ENCODE results near the gene TRIM67. TPM values are rescaled to one million over a fixed set of nuclear protein-coding genes. Genes with fewer than 3 reads are reported as not detected.
A peak's percentile ranks its signal among the peaks of the same experiment; 100 is the strongest.

Gene TRIM67
- total and polyA plus RNA-seq, 12 donors: 0.06 to 1.5 (median 0.31) TPM

- no peak for DNase-seq
- H3K36me3 ChIP-seq (replicated peaks in 1 of 2): no peaks in the 10 kb centered on the region
- intact Hi-C loops (cut with DNase I): no loop called here
- no peak overlapping the region for H3K27ac ChIP-seq
- TF ChIP-seq CTCF (IDR thresholded peaks at IDR 0.05) (no peak), POLR2A (IDR thresholded peaks at IDR 0.05) (no peak)
- no peaks in the 10 kb centered on the region for H3K9me3 ChIP-seq (replicated peaks in 1 of 3)
- H3K27me3 ChIP-seq: no peaks in the 10 kb centered on the region
- H3K4me3 ChIP-seq: no peak overlapping the region
- 60 to 70% (median 64%) methylated on average over 5 of the region's 5 CpGs for WGBS, 4 donors
- H3K4me1 ChIP-seq (replicated peaks in 1 of 2): no peaks in the 10 kb centered on the region
Measured at GRCh38 chr1:231177226-231177625, 15.4 kb downstream of the TRIM67 start.

GRCh38 chr1:231177936-231178335 is 16.1 kb downstream of the TRIM67 start:
- no peaks in the 10 kb centered on the region for H3K27me3 ChIP-seq
- H3K4me3 ChIP-seq: no peak overlapping the region
- H3K36me3 ChIP-seq (replicated peaks in 1 of 2): no peaks in the 10 kb centered on the region
- intact Hi-C loops (cut with DNase I): no loop called here
- H3K9me3 ChIP-seq (replicated peaks in 1 of 3): no peaks in the 10 kb centered on the region
- WGBS, 4 donors: 79 to 91% (median 83%) methylated on average over 1 of the region's 1 CpG
- no peak for TF ChIP-seq POLR2A (IDR thresholded peaks at IDR 0.05)
- H3K4me1 ChIP-seq (replicated peaks in 1 of 2): no peaks in the 10 kb centered on the region
- no peak overlapping the region for H3K27ac ChIP-seq
- DNase-seq: peak in 1 of 7 donors; percentile 17

- Histone ChIP-seq H3K27me3 (no peaks in the 10 kb centered on the region), H3K9me3 (replicated peaks in 1 of 3) (no peaks in the 10 kb centered on the region), H3K27ac (no peak overlapping the region), H3K4me3 (no peak overlapping the region), H3K4me1 (replicated peaks in 1 of 2) (no peaks in the 10 kb centered on the region), H3K36me3 (replicated peaks in 1 of 2) (no peaks in the 10 kb centered on the region)
- no peak for TF ChIP-seq POLR2A (IDR thresholded peaks at IDR 0.05)
- TF ChIP-seq CTCF (IDR thresholded peaks at IDR 0.05): no peak
- intact Hi-C loops (cut with DNase I): no loop called here
- 94 to 100% (median 95%) methylated on average over 2 of the region's 2 CpGs for WGBS, 4 donors
- peak in 1 of 7 donors; percentile 10 for DNase-seq
Measured at GRCh38 chr1:231178970-231179369, 17.1 kb downstream of the TRIM67 start.

- Histone ChIP-seq H3K4me1 (replicated peaks in 1 of 2) (no peaks in the 10 kb centered on the region), H3K27ac (no peak overlapping the region), H3K9me3 (replicated peaks in 1 of 3) (no peaks in the 10 kb centered on the region), H3K4me3 (no peak overlapping the region), H3K27me3 (no peaks in the 10 kb centered on the region), H3K36me3 (replicated peaks in 1 of 2) (no peaks in the 10 kb centered on the region)
- 91 to 100% (median 98%) methylated on average over 1 of the region's 1 CpG for WGBS, 4 donors
- intact Hi-C loops (cut with DNase I): no loop called here
- DNase-seq: no peak
- TF ChIP-seq POLR2A (IDR thresholded peaks at IDR 0.05): no peak
- TF ChIP-seq CTCF (IDR thresholded peaks at IDR 0.05): no peak
Measured at GRCh38 chr1:231180034-231180433, 18.2 kb downstream of the TRIM67 start.

GRCh38 chr1:231181271-231181670 is 19.4 kb downstream of the TRIM67 start:
- no peak overlapping the region for H3K4me3 ChIP-seq
- H3K36me3 ChIP-seq (replicated peaks in 1 of 2): no peaks in the 10 kb centered on the region
- TF ChIP-seq CTCF (IDR thresholded peaks at IDR 0.05) (no peak), POLR2A (IDR thresholded peaks at IDR 0.05) (no peak)
- DNase-seq: no peak
- intact Hi-C loops (cut with DNase I): no loop called here
- 62 to 82% (median 74%) methylated on average over 3 of the region's 3 CpGs for WGBS, 4 donors
- no peak overlapping the region for H3K27ac ChIP-seq
- no peaks in the 10 kb centered on the region for H3K4me1 ChIP-seq (replicated peaks in 1 of 2)
- H3K27me3 ChIP-seq: no peaks in the 10 kb centered on the region
- H3K9me3 ChIP-seq (replicated peaks in 1 of 3): no peaks in the 10 kb centered on the region
